Measurements from ENCODE around the gene RAB11FIP5. TPM values are rescaled to one million over a fixed set of nuclear protein-coding genes. Genes with fewer than 3 reads are reported as not detected.

The RAB11FIP5 gene
- total and polyA plus RNA-seq, 10 of the 15 experiments (the other 5 are each of a cell fraction or from before 2014, with no cell fraction given), result 0.03 to 0.20 (median 0.06) TPM; not detected in 6

GRCh38 chr2:73031095-73031678 lies 81.6 kb downstream of the RAB11FIP5 start:
- intact Hi-C loops (cut with micrococcal nuclease; ENCODE audit: unreplicated experiment) (no loop called here), in situ Hi-C loops (cut with MboI) (no loop called here)
- Histone ChIP-seq H3K9me3 (replicated peaks; ENCODE audit: control insufficient read depth, insufficient read depth, low read length) (no peaks in the 10 kb centered on the region), H3K9ac (ENCODE audit: control insufficient read depth, insufficient read depth, low read length) (no peak overlapping the region), H2AFZ (ENCODE audit: control insufficient read depth, low read depth, low read length) (no peak overlapping the region), H3K27ac (ENCODE audit: control insufficient read depth, insufficient read depth) (no peak overlapping the region), H4K20me1 (ENCODE audit: control insufficient read depth, insufficient read depth) (no peaks in the 10 kb centered on the region), H3K27me3 (replicated peaks in 1 of 2; ENCODE audit: control insufficient read depth in 2 of 2, insufficient read depth in 2 of 2, low read length in 1 of 2) (no peaks in the 10 kb centered on the region), H3K4me2 (ENCODE audit: control insufficient read depth, insufficient read depth) (no peak overlapping the region), H3K4me3 (no peak overlapping the region), H3K79me2 (ENCODE audit: control insufficient read depth, insufficient read depth, low read length) (no peaks in the 10 kb centered on the region), H3K4me1 (ENCODE audit: control insufficient read depth, insufficient read depth, low read length) (no peaks in the 10 kb centered on the region), H3K36me3 (ENCODE audit: control insufficient read depth in 2 of 2, insufficient read depth in 2 of 2, low read length in 1 of 2) (no peaks in the 10 kb centered on the region)
- CTCF ChIA-PET, result interaction anchor here (1.4 kb wide), 1 partner anchor 138 kb away, joined by 4 read pairs; no protein-coding TSS in a partner anchor
- SMC1A ChIA-PET (ENCODE audit: uncharacterized antibody, unreplicated experiment), result no interaction called here
- TF ChIP-seq TBL1XR1 (IDR thresholded peaks at IDR 0.05; ENCODE audit: low read depth, low read length) (no peak), HDAC6 (IDR thresholded peaks at IDR 0.05; ENCODE audit: unreplicated experiment) (no peak), BCL11A (IDR thresholded peaks at IDR 0.05; ENCODE audit: low read depth, low read length) (no peak), CBX3 (IDR thresholded peaks at IDR 0.05; ENCODE audit: borderline replicate concordance, low read depth) (no peak), ASH2L (IDR thresholded peaks at IDR 0.05; ENCODE audit: borderline replicate concordance, low read depth) (no peak), JUND (IDR thresholded peaks at IDR 0.05; ENCODE audit: low read depth, low read length) (no peak), E2F8 (IDR thresholded peaks at IDR 0.05; ENCODE audit: low read depth, partially characterized antibody) (no peak), IRF3 (IDR thresholded peaks at IDR 0.05) (no peak), SIX5 (IDR thresholded peaks at IDR 0.05; ENCODE audit: low read depth, low read length, severe bottlenecking) (no peak)
- RAD21 ChIA-PET (ENCODE audit: unreplicated experiment), result interaction anchor here (0.5 kb wide), 1 partner anchor 350 kb away, joined by 3 read pairs; no protein-coding TSS in a partner anchor
- DNase-seq (ENCODE audit: low read depth, low spot score), result no peak
- no peak for ATAC-seq
- FAIRE-seq, result no peak
- POLR2A ChIA-PET, result no interaction called here
- no TSS peak for BruUV-seq (replicated peaks)
- WGBS (ENCODE audit: insufficient coverage, insufficient replicate concordance, low lambda C conversion rate, missing lambda C conversion rate), result 21% methylated on average over 3 of the region's 3 CpGs
